Measurements from ENCODE around the gene FES.

Gene FES

DNA sequence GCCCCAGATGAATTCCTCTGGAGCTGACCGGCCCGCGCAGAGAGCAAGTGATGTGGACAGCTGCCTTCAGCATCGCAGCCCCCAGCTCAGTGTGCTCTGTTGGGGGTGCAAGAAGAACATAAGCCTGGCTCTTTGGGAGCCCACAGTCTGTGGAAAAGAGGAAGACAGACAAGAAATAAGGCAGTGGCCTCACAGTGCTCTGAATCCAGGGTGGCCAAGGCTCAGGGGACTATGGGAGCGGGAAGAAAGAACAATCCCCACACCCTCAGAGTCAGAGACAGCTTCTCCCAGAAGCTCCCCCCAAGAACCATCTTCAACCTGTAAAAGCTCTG, 48.3 kb downstream of the FES start:
- DNase-seq (ENCODE audit: extremely low spot score) = no peak
- ChIA-PET POLR2A (interaction anchor here (0.5 to 1.5 kb wide), 4 partner anchors 28 to 39 kb away, joined by 3 to 7 read pairs (median 4); partner anchors contain the start of gene MAN2A2), CTCF (interaction anchor here (0.6 to 16.6 kb wide), 64 partner anchors 9 to 711 kb away, joined by 3 to 447 read pairs (median 4); partner anchors contain the start of genes FES, FURIN, IQGAP1 and MAN2A2)
- TF ChIP-seq, protein P1, sequence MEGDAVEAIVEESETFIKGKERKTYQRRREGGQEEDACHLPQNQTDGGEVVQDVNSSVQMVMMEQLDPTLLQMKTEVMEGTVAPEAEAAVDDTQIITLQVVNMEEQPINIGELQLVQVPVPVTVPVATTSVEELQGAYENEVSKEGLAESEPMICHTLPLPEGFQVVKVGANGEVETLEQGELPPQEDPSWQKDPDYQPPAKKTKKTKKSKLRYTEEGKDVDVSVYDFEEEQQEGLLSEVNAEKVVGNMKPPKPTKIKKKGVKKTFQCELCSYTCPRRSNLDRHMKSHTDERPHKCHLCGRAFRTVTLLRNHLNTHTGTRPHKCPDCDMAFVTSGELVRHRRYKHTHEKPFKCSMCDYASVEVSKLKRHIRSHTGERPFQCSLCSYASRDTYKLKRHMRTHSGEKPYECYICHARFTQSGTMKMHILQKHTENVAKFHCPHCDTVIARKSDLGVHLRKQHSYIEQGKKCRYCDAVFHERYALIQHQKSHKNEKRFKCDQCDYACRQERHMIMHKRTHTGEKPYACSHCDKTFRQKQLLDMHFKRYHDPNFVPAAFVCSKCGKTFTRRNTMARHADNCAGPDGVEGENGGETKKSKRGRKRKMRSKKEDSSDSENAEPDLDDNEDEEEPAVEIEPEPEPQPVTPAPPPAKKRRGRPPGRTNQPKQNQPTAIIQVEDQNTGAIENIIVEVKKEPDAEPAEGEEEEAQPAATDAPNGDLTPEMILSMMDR (IDR thresholded peaks at IDR 0.05; ENCODE audit: control extremely low read depth, extremely low read depth, low read depth, missing control alignments) = no peak

DNA sequence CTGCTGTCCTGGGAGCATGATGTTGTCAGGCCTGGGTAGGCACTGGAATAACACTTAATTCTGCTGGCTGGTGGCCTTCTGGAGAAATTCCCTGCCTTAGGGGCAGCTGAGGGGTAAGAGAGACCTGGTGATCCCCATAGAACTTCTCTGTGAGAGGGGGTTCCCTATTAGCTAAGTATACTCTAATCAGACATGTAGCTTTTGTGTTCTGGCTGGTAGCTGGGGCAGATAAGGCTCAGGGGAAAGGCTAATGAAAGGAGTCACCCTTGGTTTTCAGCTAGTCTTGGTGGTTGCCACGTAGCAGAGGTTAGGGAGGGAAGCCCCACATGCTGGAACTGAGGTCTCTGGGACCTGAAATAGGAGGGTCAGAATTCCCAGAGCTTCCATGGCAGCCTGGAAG, 49.0 kb downstream of the FES start:
- ChIA-PET CTCF (interaction anchor here (0.8 to 16.6 kb wide), 48 partner anchors 10 to 1974 kb away, joined by 3 to 447 read pairs (median 5); partner anchors contain the start of genes FES, MAN2A2 and RCCD1), POLR2A (interaction anchor here (1.0 to 1.5 kb wide), 2 partner anchors 30 to 33 kb away, joined by 3 to 5 read pairs; partner anchors contain the start of gene MAN2A2)
- no peak for DNase-seq (ENCODE audit: extremely low spot score)
- TF ChIP-seq, protein P1 (IDR thresholded peaks at IDR 0.05; ENCODE audit: control extremely low read depth, extremely low read depth, low read depth, missing control alignments) = no peak

DNA sequence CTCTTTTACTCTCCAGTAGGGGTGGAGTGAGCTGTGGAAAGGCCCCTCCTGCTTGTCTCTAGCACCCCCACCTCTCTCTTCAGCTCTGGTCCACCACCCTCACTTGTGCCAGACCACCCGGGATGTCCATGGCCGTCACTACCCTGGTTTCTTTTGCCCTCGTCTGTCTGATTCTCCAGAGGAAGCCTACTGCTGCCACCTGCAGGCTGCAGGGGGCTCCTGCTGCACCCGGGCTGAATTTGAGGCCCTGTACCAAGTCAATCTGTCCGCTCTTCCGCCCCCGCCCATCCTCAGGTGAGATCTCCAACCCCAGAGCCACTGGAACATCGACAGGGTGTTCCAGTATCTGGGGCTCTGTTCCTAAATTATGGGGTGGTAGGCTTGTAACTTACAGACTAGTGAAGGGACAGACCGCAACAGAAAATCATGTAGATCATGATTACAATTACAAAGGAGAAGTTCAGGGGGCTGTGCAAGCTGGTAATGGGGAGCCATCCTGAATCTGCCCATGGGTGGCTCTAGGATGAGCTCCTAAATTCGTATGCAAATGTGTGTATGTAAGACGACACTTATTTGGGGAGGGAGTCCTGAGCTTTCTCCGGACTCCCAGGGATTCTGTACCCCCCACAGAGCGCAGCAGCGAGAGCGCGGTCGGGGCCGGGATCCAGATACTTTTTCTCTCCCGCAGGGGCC, 50.1 kb downstream of the FES start:
- ChIA-PET CTCF (interaction anchor here (0.9 to 16.6 kb wide), 42 partner anchors 11 to 641 kb away, joined by 3 to 447 read pairs (median 6); partner anchors contain the start of genes FES, MAN2A2 and RCCD1), POLR2A (interaction anchor here (0.6 to 1.9 kb wide), 3 partner anchors 8 to 24 kb away, joined by 3 to 8 read pairs (median 3); partner anchors contain the start of gene RCCD1)
- TF ChIP-seq, protein P1 (IDR thresholded peaks at IDR 0.05; ENCODE audit: control extremely low read depth, extremely low read depth, low read depth, missing control alignments) = peak; percentile 96
- peak; percentile 86 for DNase-seq (ENCODE audit: extremely low spot score)

DNA sequence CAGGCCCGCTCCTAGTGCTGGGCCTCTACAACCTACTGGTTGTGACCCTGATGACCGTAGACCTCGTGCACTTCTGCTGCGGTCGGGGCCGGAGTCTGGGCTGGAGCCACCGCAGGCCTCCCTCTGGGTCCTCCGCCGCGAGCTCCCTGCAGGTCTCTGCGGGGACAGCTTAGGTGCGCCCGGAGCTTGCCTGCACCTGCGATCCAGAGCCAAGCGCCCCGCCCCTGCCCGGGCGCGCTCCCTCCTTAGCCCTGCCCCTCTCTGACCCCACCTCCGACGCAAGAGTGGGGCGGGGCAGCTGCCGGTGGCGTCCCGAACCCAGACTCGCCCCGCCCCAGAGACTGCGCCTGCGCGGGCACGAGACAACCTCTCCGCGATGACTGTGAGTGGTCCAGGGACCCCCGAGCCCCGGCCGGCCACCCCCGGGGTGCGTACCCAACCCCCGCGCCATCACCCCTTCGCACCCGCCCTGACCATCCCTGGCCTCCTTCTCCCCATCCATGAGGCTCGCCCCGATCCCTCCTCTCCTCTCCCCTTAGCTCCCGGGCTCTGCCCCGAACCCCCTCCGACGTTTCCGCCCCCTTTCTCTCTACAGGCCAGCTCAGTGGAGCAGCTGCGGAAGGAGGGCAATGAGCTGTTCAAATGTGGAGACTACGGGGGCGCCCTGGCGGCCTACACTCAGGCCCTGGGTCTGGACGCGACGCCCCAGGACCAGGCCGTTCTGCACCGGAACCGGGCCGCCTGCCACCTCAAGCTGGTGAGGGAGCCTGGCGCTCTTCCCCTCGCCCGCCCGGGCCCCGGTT, 50.8 kb downstream of the FES start, which contains the start of gene UNC45A:
Gene UNC45A (plus strand): TSS at position 337 of the 803 bp plus-strand sequence. CDS start 40 bp downstream, at position 377.
- POLR2A ChIA-PET = interaction anchor here (0.5 to 1.9 kb wide), 3 partner anchors 19 to 884 kb away, joined by 3 to 8 read pairs (median 4); partner anchors contain the start of gene RCCD1
- CTCF ChIA-PET = interaction anchor here (0.9 to 16.6 kb wide), 33 partner anchors 12 to 641 kb away, joined by 3 to 447 read pairs (median 5); partner anchors contain the start of genes FES, MAN2A2 and RCCD1
- DNase-seq (ENCODE audit: extremely low spot score) = peak; percentile 98
- TF ChIP-seq, protein P1 (IDR thresholded peaks at IDR 0.05; ENCODE audit: control extremely low read depth, extremely low read depth, low read depth, missing control alignments) = no peak

DNA sequence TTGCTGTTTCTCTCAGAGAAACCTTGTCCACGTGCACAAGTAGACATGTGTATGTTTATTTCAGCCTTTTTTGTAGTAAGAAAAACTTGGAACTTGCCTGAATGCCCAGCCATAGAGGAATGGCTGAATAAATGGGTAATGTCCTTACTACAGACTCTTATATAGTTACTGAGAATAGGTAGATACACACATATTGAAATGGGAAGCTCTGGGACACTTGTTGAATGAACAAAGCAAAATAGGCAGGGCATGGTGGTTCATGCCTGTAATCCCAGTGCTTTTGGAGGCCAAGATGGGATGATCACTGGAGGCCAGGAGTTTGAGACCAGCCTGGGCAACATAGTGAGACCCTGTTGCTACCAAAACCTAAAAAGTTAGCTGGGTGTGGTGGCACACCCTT, 52.5 kb downstream of the FES start:
- CTCF ChIA-PET = interaction anchor here (2.2 to 16.6 kb wide), 2 partner anchors 15 to 34 kb away, joined by 8 to 447 read pairs; partner anchors contain the start of genes MAN2A2 and RCCD1
- POLR2A ChIA-PET = no interaction called here
- TF ChIP-seq, protein P1 (IDR thresholded peaks at IDR 0.05; ENCODE audit: control extremely low read depth, extremely low read depth, low read depth, missing control alignments) = no peak
- DNase-seq (ENCODE audit: extremely low spot score) = no peak

DNA sequence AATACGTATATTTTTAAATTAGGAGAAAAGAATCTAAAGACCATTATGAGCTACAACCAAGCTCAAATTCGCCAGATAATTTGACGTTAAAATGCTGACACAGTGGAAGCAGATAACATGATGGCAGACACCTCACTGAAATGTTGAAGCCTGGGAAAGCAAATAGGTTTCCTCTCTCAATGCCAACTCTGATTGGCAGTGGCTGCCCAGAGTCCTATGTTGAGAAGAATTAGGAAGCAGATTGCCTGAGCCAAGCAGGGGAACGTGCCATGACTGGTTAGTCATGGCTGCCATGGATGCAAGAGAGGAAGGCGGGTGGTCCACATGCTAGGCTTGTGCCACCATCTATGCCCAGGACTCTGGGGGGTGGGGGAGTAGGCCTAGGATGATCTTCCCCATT, 54.0 kb downstream of the FES start:
- POLR2A ChIA-PET = no interaction called here
- DNase-seq (ENCODE audit: extremely low spot score) = no peak
- CTCF ChIA-PET = interaction anchor here (1.0 to 16.6 kb wide), 3 partner anchors 14 to 43 kb away, joined by 3 to 447 read pairs (median 8); partner anchors contain the start of genes MAN2A2 and RCCD1
- TF ChIP-seq, protein P1 (IDR thresholded peaks at IDR 0.05; ENCODE audit: control extremely low read depth, extremely low read depth, low read depth, missing control alignments) = no peak

All from GM10248 (cell line).